Ishikawa (cell line): ENCODE measurements around the gene R3HDM2.

ENCODE experiments used
- CEBPB ChIP-seq: IDR thresholded peaks from 2 replicates; pipeline ENCODE4 v1.6.1; 2012
- CREB1 ChIP-seq: IDR thresholded peaks from 2 replicates; pipeline ENCODE4 v1.6.1; 2012; ENCODE audit warnings: low read depth
- EGR1 ChIP-seq: IDR thresholded peaks from 2 replicates; pipeline ENCODE4 v1.6.1; 2012
- EP300 ChIP-seq: IDR thresholded peaks from 2 replicates; pipeline ENCODE4 v1.6.1; 2012; ENCODE audit warnings: borderline replicate concordance
- FOXM1 ChIP-seq: IDR thresholded peaks from 2 replicates; pipeline ENCODE4 v1.6.1; 2012; ENCODE audit warnings: low read depth, borderline replicate concordance
- NFIC ChIP-seq: IDR thresholded peaks from 2 replicates; pipeline ENCODE4 v1.6.1; 2012
- RAD21 ChIP-seq: IDR thresholded peaks from 2 replicates; pipeline ENCODE4 v1.6.1; 2012; ENCODE audit warnings: low read depth
- TAF1 ChIP-seq: IDR thresholded peaks from 2 replicates; pipeline ENCODE4 v1.6.1; 2012; ENCODE audit warnings: low read depth, mild to moderate bottlenecking
- TCF12 ChIP-seq: IDR thresholded peaks from 2 replicates; pipeline ENCODE4 v1.6.1; 2012; ENCODE audit warnings: low read depth
- TEAD4 ChIP-seq: IDR thresholded peaks from 2 replicates; pipeline ENCODE4 v1.6.1; 2012
- YY1 ChIP-seq: IDR thresholded peaks from 2 replicates; pipeline ENCODE4 v1.6.1; 2012; ENCODE audit warnings: low read depth
- ZBTB7A ChIP-seq: IDR thresholded peaks from 2 replicates; pipeline ENCODE4 v1.6.1; 2012; ENCODE audit warnings: low read depth
- TF ChIP-seq, protein P1 (sequence below): IDR thresholded peaks from 2 replicates; pipeline ENCODE4 v1.6.1; 2012
- TF ChIP-seq, protein P2 (sequence below): IDR thresholded peaks from 2 replicates; pipeline ENCODE4 v1.6.1; 2012
- TF ChIP-seq, protein P3 (sequence below): IDR thresholded peaks from 2 replicates; pipeline ENCODE4 v1.6.1; 2012; ENCODE audit warnings: low read depth, mild to moderate bottlenecking

Gene R3HDM2

DNA sequence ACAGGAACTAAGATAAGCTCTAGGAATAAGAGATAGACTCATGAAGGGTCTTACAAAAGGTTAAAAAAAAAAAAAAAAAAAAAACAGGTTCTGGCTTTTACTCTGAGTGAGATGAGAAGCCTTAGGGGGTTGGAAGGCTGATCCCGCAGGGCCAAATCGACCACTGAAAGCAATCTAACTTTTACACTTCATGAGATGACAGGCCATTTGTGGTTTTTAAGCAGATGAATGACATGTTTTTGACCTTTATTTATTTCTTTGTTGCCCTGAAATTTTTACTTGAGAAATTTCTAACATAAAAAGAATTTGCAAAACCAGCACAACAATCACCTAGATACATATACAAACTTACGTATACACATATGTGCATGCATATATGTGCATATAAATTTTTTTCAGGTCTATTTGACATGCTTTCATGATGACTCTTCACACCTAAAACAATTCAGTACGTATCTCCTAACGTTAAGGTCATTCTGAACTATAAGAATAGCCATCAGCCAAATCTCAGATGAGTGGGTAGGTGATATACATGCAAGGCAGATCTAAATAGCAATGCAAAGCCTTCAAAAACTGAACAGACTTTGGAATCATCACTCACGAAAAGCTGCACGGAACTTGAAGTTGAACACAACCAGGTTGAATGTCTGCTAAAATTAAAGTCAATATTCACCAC is 87.0 kb downstream of the R3HDM2 start:
- TF ChIP-seq RAD21 (no peak), TAF1 (no peak), FOXM1 (no peak), CREB1 (no peak), YY1 (no peak), EGR1 (no peak), TCF12 (no peak), CEBPB (no peak), EP300 (no peak), NFIC (no peak), TEAD4 (no peak), ZBTB7A (no peak)
- TF ChIP-seq, protein P1, sequence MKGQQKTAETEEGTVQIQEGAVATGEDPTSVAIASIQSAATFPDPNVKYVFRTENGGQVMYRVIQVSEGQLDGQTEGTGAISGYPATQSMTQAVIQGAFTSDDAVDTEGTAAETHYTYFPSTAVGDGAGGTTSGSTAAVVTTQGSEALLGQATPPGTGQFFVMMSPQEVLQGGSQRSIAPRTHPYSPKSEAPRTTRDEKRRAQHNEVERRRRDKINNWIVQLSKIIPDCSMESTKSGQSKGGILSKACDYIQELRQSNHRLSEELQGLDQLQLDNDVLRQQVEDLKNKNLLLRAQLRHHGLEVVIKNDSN = no peak
- TF ChIP-seq, protein P2, sequence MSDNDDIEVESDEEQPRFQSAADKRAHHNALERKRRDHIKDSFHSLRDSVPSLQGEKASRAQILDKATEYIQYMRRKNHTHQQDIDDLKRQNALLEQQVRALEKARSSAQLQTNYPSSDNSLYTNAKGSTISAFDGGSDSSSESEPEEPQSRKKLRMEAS = no peak
- TF ChIP-seq, protein P3, sequence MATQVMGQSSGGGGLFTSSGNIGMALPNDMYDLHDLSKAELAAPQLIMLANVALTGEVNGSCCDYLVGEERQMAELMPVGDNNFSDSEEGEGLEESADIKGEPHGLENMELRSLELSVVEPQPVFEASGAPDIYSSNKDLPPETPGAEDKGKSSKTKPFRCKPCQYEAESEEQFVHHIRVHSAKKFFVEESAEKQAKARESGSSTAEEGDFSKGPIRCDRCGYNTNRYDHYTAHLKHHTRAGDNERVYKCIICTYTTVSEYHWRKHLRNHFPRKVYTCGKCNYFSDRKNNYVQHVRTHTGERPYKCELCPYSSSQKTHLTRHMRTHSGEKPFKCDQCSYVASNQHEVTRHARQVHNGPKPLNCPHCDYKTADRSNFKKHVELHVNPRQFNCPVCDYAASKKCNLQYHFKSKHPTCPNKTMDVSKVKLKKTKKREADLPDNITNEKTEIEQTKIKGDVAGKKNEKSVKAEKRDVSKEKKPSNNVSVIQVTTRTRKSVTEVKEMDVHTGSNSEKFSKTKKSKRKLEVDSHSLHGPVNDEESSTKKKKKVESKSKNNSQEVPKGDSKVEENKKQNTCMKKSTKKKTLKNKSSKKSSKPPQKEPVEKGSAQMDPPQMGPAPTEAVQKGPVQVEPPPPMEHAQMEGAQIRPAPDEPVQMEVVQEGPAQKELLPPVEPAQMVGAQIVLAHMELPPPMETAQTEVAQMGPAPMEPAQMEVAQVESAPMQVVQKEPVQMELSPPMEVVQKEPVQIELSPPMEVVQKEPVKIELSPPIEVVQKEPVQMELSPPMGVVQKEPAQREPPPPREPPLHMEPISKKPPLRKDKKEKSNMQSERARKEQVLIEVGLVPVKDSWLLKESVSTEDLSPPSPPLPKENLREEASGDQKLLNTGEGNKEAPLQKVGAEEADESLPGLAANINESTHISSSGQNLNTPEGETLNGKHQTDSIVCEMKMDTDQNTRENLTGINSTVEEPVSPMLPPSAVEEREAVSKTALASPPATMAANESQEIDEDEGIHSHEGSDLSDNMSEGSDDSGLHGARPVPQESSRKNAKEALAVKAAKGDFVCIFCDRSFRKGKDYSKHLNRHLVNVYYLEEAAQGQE = no peak

DNA sequence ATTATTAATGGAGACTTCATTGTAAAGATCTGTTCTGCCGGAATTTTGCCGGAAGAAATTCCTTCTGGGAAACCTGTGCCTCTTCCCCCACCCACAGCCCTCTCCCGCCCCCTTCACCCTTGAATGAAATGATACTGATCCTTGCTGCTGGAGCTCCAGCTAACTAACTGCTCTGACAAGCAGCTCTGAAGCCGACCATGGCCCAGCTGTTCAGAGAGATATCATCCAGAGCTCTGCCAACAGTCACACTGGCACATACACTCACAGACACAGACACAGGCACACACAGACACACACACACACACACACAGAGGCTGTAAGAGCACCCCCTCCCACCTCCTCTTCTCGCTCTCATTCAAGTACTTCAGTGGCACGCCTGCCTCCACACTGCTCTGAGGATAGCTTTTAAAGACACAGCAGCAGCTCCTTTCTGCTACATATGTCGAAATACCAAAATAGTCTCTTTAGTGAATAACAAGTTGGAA is 88.6 kb downstream of the R3HDM2 start:
- TF ChIP-seq CEBPB = no peak

DNA sequence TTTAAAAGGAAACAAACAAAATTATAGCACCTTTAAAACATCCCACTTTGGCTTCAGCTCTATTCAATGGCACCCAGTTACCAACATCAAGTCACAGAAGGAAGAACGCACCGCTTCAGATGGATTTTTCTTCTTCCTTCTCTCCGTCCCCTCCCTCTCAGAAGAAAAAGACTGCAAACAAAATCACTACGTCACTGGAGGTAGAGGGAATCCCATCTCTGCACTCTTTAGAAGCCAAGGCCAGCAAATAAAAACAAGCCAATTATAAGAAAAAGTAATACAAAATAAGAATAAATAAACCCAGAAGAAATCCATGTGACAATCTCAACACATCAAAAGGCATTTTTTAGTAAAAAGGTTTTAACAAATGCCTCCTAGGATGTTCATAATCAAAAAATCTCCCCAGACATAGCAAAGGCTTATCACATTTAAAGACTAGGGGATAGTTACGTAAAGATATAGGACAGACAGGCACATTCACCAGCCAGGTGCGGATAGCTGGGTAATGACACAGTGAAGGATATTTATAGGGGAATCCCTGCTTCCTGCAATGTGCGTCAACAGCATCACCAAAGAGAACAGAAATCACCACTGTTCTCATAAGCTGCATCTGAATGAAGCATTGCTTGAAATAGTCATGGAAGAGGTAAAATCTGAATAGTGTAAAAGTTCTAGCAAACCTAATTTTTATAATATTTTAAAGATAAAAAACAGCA is 89.4 kb downstream of the R3HDM2 start:
- TF ChIP-seq CREB1 (no peak), YY1 (no peak), EP300 (no peak), TCF12 (no peak), ZBTB7A (no peak), CEBPB (no peak), RAD21 (no peak), NFIC (no peak), FOXM1 (no peak), TAF1 (no peak), EGR1 (no peak), TEAD4 (no peak)
- TF ChIP-seq, protein P1 = no peak
- TF ChIP-seq, protein P3 = no peak
- TF ChIP-seq, protein P2 = no peak

DNA sequence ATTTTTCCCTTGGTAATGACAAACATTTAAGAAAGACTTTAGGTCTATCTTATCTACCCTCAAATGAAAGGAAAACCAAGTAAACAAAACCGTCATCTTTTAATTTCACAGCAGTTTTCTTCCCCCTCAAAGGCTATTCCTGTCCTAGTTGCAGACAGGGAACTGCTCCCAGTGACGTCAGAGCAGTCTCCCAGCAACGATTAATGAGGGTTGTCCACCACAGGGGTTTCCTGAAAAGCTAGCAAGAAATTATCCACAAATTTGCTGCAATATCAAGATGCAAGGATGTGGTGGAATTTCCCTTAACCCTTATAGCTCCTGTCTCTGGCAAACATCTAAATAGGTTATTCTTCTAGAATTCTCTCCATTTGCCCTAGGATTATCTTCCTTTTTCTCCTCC is 90.7 kb downstream of the R3HDM2 start:
- TF ChIP-seq TCF12 (no peak), TEAD4 (no peak), ZBTB7A (no peak), YY1 (no peak), EGR1 (no peak)
- TF ChIP-seq, protein P1 = no peak

DNA sequence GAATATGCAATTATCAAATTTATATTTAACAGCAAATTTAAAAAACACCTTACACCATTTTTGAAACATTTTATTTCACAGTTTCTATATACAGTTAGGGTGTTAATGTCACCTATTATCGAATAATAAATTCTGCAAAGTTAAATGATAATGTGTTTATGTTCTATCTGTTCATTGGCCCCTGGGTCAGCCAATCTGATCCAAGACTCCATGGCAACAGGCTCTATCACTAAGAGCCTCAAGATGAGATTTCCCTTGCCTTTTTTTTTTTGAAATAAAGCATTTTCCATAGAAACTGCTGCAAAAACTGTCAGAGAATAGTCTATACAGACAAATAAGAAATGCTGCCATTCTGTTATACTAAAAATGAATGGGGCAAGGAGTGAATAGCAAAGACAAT is 96.6 kb downstream of the R3HDM2 start:
- no peak for TF ChIP-seq YY1
- TF ChIP-seq, protein P2 = no peak
